Activated naive CD4-positive, alpha-beta T cell treated with anti-CD3 and anti-CD28 coated beads, Interleukin-2, amount 50 U/mL, for 16 hours (primary cell): Measurements from ENCODE around the gene RAB17.
A peak's percentile ranks its signal among the peaks of the same experiment; 100 is the strongest.
"Not testable (repeated sequence)": the region's sequence is repeated elsewhere in the genome, so short reads cannot be mapped to it uniquely, and the experiment has no call there.

ENCODE experiments used
- DNase-seq: peaks from one replicate; pipeline ENCODE4 v3.0.0-alpha.2; 2020

RAB17 gene

DNA sequence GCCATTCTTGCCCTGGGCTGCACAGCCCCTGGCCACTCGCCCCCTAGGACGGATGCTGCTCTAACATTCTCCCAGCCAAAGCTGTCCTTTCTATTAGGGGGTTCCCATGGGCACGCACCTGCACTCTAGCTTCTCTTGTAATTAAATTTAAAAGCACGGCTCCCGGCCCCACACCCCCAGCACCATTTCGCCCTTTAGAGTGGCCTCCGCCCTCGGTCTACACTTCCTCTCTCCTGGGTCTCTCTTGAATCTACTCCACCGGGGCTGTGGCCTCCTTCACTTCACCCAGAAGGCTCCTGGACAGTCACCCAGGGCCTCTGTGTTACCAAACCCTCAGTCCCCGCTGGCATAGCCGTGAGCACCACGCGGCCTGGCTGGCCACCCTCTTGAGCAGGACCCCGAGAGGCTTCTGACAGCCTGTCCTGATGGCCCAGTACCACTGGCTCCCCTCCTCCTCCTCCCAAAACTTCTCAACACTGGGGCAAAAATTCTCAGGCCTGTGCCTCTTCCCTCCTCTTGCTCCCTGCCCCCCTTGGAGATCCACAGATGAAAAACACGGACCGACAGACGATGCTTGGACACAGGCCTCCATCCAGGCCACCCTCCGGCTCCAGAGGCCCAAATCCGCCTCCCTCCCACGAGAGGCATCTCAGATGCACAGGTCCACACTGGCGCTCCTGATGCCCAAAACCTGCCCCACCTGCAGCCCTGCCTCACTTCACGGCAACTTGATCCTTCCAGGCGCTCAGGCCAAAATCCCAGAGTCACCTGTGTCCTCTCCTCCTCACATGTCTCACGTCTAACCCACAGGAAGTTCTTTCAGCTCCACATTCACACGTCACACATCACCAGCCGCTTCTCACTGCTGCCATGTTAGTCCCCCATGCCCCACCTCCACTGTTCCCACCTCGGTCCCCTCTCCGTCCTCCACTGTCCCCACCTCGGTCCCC lies 6.9 kb upstream of the RAB17 start:
- DNase-seq: no peak

DNA sequence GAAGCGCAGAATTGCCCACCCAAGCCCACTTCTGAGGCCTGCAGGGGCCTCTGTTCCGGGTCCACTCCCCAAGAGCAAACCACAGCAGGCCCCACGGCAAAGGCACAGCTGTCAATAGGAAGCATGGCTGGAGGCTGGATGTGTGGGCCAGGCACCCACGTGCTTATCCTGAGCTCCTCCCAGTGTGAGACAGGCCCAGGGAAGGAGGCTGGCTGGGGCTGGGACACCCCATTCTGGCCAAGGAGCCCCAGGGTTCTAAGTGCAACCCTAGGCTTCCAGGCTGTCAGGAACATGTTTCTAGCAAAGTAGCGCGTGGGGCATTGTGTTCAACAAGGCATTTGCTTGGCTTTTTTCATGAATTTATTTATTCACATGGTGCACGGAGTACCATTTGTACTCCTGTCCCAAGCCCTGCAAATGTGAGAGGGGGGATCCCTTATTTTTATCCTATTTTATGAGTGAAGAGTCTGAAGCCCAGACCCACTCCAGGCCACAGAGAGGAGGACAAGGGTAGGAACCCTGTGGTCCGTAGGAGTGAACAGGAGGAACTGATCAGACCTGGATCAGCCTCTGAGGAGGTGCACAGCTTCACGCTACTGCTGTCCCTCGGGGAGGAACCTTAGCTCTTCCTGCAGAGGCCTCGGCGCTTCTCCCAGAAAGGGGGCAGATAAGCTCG lies 6.1 kb upstream of the RAB17 start:
- no peak for DNase-seq

DNA sequence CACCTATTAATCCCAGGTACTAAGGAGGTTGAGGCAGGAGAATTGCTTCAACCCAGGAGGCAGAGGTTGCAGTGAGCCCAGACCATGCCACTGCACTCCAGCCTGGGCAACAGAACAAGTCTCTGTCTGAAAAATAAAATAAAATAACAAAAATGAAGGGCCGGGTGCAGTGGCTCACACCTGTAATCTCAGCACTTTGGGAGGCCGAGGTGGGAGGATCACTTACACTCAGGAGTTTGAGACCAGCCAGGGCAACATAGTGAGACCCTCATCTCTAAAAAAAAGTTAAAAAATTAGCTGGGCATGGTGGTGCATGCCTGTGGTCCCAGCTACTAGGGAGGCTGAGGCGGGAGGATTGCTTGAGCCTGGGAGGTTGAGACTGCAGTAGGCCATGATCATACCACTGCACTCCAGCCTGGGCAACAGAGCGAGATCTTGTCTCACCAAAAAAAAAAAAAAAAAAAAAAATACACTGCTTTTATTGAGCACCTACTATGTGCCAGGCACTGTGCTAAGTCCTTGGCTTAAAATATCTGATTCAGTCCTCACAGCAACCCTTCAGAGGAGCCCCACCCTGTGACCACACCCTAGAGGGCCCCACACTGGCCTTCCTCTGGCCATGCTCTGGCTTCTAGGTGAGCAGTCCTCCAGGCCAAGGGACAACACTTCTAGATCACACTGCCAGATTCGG lies 5.4 kb upstream of the RAB17 start:
- DNase-seq: not testable (repeated sequence)

DNA sequence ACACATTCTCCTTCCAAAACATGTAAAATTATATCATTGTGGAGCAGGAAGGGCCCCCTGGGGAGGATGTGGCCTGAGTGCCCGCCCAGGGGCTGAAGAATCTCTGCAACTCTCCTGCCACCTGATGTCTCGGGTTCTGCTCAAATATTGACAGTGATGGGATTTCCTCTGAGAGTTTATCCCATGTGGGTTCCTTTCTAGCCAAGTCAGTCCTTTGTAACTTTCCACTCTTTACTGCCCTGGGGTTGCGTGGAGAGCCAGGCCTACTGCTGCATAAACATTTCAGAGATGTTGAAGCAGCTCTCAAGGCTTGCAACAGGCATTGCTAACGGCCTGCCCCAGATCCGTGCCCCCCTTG lies 4.0 kb upstream of the RAB17 start:
- no peak for DNase-seq

DNA sequence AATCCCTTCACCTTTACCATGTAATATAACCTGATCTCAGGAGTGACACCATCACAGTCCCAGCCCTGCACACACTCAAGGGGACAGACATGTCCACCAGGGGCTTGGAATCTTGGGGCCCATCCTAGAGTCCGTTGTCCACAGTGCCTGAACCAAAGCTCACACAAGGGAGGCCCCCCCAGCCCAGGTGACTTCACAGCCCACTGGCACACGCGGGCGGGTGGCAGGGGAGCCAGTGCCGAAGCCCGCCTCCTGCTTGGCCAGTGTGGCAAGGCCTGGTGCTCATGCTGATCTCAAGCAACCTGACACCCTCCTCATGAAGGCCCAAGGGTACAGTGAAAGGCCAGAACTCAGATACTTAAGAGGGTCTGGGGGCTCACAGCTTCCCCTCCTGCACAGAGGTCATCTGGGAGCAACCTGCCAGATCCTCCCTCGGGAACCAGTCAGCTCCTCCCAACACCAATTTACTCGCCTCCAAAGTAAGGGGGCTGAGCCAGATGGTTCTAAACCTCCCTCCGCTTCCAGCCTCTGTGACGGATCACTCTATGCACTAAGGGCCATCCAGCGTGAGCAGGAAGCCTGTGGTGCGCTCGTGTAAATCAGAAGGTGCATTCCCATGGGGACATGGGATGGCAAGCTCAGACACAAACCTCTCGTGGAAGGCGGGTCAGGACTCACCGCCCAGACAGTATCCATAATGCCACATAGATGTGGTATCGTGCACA lies 3.2 kb upstream of the RAB17 start:
- no peak for DNase-seq

DNA sequence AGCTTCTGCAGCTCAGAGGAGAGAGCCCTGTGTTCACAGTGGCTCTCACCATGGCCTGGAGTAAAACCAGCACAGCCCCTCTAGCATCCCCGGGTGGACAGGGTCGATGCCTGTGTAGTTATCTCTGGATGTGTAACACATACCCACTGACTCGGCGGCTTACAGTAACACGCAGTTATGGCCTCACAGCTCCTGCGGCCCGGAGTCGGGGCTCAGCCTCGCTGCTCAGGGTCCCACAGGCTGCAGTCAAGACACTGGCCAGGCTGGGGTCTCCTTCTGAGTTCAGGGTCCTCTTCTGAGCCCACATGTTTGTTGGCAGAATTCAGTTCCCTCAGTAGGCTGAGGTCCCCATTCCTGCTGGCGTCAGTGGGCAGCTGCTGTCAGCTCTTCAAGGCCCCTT lies 2.5 kb upstream of the RAB17 start:
- DNase-seq: no peak

DNA sequence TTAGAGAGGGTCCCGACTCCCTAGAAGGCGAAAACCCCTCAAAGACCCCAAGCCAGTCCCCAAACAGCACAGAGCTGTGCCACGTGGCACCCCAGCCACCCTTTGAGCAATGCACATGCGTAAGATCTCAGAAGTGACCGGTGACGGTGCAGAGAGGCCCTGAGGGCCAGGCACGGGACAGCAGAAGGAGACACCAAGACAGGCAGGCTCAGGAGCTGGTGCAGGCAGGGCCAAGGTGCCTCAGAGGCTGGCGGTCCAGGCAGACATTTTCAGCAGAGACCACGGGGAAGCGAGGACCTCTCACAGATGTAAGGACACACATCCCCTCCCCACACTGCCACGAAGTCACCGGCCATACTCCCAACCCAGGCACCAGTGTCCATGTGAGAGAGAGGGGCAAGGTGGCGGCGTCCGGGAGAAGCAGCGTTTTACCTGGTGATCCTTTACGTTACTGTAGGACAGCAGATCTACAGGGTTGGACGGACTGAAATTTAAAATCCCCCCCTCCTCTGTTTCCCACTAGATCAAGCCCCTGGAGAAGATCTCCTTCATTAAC lies 2.0 kb upstream of the RAB17 start:
- no peak for DNase-seq

DNA sequence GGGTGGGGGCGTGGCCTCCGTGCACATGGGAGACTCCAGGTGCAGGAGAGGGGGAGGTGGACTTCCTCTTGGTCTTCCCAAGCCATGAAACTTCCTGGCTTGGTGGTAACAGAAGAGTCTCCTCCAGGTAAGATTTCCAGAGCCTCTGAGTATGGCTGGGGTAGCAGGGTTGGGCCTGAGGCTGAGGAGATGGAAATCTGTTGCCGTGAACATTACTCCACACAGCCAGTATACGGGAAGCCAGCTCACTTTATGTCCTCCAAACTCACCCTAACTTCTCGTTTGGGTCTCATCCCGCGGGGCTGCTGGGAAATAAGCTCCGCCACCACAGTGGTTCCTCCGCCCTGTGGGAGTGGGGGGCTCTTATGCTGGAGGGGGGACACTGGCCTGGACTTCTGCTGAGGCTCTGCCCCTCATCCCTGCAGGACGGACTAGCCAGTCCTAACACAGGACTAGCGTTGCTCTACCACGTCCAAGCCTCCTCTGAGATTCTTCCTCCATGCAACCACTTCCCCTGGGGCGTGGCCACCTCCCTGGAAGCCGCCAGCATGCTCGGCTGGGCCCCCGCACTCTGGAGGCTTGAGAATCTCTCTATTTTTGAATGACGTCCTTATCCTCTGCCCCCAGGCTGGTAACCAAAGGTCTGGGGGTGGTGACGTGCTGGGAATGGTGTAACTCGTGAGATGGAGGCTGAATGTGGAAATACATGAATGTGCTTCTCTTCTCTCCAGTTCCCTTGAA lies 777 bp upstream of the RAB17 start:
- no peak for DNase-seq

DNA sequence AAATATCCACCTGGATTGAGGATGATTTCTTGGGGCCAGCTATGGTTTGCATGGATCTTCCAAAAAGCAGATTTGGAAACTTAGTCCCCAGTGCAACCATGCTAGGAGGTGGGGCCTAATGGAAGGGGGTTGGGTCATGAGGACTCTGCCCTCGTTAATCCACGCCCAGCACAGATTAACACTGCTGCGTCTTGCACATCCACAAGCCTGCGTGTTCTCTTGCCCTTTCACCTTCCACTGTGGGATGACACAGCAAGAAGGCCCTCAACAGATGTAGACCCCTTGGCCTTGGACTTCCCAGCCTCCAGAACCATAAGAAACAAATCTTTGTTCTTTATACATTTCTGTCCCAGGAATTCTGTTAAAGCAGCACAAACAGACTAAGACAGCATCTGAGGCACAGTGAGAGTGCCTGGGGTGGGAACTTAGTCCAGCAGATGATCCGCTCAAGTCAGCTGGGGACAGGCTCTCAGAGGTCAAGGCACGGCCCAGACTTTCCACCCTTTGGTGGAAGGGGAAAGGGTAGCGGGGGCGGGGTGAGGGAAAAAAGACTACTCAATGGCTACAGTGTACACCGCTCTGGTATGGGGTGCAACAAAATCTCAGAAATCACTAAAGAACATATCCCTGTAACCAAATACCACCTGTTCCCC lies 2.4 kb downstream of the RAB17 start:
- DNase-seq: no peak

DNA sequence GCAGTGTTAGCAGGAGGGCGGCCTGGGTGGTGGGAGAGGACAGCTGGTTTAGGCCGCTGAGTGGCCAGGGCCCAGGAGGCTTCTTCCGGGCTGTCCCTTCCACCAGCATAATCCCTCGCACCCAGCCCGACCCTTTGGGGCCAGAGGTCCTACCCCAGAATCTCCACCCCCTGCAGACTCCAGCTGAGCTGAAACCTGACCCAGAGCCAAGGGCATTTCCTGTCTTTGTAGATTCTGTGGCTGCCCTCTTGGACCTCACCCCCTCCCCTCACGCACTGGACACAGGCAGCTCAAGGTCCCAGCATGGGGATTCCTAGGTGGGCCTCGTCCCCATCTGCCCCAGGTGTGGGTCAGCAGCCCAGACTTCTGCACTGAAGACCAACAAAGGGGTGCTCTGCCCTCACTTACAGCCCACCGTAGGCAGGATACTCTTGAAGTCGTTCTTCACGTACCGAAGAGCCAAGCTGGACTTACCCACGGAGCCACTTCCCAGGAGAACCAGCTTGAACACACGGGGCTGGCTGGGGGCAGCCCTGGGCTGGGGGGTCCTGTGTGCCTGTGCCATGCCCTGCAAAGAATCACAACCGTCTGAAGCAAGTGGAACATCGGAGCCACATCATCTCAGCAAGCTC lies 4.8 kb downstream of the RAB17 start:
- no peak for DNase-seq

DNA sequence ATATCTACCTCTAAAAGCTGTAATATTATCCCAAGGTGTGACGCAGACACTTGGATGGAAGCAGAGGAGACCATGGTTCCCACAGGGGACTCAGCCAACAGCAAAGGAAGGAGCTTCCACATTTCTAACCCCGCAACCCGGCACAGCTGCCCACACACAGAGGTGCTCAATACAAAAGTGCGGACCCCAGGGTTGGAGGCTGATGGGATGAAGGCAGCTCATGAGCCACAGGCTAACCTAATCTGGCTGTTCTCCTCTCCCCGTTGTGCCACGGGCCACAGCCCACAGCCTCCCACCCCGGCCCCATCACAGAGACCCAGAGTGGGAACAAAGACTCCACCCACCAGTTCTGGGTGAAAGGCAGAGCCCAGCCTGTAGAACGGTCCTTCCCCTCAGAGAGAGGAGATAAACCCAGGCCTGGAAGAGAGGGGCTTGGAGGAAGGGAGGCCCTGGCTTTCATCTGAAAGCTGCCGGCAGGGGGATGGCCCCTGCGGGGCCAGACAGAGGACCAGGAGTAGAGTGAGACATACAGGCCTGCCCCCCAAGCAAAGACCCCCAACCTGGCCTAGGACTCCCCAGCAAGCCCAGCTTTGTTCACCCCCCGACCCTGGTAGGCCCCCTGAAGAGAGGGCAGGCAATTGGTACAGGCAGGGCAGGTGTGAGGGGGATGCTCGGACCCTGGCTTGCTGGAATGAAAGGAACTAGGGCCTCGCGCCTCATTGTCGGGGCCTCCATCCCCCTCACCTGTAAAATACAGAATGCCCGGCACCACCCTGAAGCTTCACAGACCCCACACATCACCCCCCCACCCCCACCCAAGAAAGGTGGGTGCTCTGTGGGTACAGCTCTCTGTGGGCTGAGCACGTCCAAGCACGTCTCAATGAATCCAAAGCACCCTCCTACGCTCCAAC lies 6.9 kb downstream of the RAB17 start:
- DNase-seq: no peak

DNA sequence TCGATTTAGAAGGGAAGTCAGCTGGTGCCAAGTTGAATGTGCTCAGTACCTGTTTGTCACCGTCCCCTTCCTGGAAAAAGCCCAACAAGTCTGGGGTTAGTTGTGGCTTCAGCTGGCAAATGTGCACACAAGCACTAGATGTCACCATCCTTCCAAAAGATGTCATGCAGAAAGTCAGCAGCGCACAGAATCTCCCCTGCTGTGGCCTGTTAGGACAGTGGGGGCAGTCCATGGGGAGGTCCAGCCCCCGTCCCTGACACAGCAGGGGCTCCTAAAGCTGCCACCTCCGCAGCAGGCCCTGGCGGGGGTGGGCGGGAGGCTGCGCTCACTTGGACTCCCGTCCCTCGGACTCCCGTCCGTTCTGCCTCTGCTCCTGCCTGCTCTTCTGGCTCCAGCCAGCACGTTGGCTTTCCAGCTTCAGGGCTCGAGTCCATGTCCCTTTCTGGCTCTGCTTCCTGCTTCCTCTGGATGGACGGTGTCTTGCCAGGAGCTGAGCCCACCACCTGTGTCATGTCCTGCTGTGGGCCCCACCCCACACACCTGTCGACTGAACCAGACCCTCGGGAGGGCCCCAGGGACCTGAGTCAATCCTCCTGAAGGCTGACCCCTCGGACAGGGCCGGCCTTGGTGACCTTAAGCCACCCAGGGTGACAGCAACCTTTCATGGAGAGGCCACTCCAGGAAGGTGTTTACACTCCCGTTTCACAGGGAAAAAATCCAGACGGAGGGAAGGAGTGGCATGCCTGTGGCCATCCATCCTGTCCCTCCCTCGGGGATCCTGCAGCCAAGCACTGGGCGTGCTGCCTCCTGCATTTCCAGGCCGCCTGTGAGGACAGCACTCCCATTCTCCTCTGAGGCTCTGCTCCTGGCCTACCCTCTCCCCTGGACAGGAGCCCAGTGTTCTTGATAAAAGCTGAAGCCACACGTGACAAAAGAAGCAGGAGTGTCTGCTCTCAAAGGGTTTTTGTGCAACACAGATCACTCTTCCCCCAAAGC lies 8.5 kb downstream of the RAB17 start:
- DNase-seq: peak; percentile 41

DNA sequence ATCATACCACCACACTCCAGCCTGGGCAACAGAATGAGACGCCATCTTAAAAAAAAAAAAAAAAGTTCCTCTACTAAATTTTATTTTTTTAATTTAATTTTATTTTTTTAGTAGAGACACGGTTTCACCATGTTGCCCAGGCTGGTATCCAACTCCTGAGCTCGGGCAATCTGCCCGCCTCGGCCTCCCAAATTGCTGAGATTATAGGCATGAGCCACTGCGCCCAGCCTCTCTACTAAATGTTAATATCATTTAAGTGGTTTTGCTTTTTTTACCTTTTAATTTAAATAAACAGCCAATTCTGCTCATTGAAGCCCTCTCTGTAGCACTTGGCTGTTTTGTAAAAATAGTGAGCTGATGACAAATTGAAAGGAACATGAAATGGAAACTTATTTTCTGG lies 9.2 kb downstream of the RAB17 start:
- no peak for DNase-seq

DNA sequence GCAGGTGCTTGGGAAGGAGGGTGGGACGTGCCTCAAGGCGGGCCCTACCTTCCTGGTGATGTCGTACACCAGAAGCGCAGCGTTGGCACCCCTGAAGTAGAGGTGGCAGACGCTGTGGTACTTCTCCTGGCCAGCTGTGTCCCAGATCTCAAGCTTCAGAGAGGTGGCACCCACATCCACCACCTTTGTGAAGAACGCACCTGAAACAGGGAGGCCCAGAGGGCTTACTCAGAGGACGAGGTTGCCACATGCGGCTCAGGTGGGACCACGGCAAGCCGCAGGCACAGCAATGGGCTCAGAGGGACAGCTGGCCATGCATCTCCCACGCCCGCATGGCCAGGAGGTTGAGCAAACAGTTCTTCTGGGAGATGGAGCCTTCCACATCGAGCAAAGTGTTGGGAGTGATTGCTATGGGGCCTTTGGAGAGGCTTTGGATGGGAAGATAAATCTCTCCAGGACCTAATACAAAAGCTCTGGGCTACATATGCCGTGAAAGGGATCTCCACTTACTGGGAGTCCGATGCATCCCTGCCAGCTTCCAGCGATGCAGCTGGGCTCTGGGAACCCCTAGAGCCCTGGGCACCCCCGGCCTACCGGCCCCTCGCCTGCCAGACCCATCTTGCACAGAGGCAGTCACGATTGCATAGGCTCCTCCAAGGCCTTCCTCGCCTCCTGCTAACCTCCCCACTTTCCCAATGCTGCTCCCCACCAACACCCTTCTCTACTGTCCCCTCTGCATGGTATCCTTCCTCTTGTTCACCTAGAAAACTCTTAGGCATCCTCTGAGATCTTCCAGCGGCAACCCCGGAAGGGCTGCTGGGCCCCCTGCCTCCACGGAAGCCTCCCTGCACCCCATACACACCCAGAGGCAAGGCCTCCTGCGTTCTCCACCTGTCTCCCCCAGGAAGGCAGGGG lies 12.3 kb downstream of the RAB17 start:
- DNase-seq: no peak

DNA sequence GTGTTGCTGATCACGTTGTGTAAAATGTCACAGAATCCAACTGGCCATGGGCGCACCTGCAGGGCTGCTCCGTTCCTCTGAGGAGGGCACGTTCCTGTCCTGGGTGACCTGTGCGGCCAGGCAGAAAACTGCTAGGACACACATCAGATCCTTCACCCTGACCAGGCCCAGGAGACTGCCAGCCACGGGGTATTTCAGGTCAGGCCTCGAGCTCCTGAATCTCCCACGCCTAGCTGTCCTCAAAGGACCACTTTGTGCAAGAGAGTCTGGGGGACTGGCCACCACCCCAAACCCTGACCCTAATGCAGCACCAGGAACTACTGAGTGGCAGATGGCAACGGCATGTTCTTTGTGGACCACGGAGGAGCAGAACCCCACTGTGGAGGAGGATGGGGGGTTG lies 13.1 kb downstream of the RAB17 start:
- no peak for DNase-seq

DNA sequence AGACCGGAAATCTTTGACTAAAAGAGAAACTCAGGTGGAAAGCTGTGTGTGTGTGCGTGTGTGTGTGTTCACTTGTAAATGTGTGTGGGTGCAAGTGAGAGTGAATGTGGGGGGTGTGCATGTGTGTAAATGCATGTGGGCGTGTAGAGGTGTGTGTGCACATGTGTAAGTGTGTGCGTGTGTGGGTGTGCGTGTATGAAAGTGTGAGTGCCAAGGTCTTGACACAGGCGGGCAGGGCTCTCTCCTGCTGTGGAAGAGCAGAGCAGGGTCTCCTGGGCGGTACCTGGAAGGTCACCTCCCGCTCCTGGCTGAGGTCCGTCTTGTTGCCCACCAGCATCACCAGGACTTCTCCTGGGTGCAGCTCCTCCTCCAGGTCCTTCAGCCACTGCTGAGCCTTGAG lies 13.6 kb downstream of the RAB17 start:
- DNase-seq: no peak
